ENCODE results near the gene UTY.

GRCh38 chrY:13435968-13436937, 43.6 kb downstream of the UTY start:
- TF ChIP-seq POLR2A (IDR thresholded peaks at IDR 0.05; ENCODE audit: low read depth, low read length) (no peak), TAF1 (IDR thresholded peaks at IDR 0.05; ENCODE audit: borderline replicate concordance, low read depth, low read length) (no peak), POLR2AphosphoS5 (IDR thresholded peaks at IDR 0.05; ENCODE audit: low read depth, low read length) (no peak)

Data from GM12892 (cell line).